WTC11 (cell line): ENCODE measurements around the gene TMEM225. TPM values are rescaled to one million over a fixed set of nuclear protein-coding genes. Genes with fewer than 3 reads are reported as not detected.

Experiments used
- ATAC-seq: fragments of 200-7000 bp; cut with Tn5 transposase; 2 replicates; pipeline ENCODE4 v1.10.0; 2021; ENCODE audit warnings: mild to moderate bottlenecking, moderate library complexity
- Bru-seq: library from RNA; stranded (reverse); fragments of 400-500 nt; gene quantifications from one replicate; lab custom pipeline; 2021; lab: Mats Ljungman, UMichigan
- CTCF ChIA-PET: fragments of 300-600 bp; sonication (Branson Sonifier 250); formaldehyde crosslinking; loops from one replicate; lab custom pipeline; 2021; ENCODE audit warnings: antibody characterized with exemption; lab: Charles Lee
- POLR2A ChIA-PET: fragments of 350-600 bp; sonication (Branson Sonifier 250); formaldehyde crosslinking; loops from one replicate; lab custom pipeline; 2021; ENCODE audit warnings: antibody characterized with exemption; lab: Charles Lee
- DNase-seq: peaks from one replicate; pipeline ENCODE4 v3.0.0; 2021; ENCODE audit warnings: low spot score
- H3K27ac Mint-ChIP-seq: 2 replicates; pipeline ENCODE4 v1.8.0; 2021; ENCODE audit warnings: mixed read lengths
- H3K27me3 Mint-ChIP-seq: 2 replicates; pipeline ENCODE4 v1.8.0; 2021; ENCODE audit warnings: low read depth, mild to moderate bottlenecking, moderate library complexity, mixed read lengths
- H3K36me3 Mint-ChIP-seq: 2 replicates; pipeline ENCODE4 v1.8.0; 2021; ENCODE audit warnings: mixed read lengths
- H3K4me1 Mint-ChIP-seq: 2 replicates; pipeline ENCODE4 v1.8.0; 2022; ENCODE audit warnings: mixed read lengths
- H3K4me3 Mint-ChIP-seq: 2 replicates; pipeline ENCODE4 v1.8.0; 2021; ENCODE audit warnings: mild to moderate bottlenecking, moderate library complexity, mixed read lengths
- H3K9me3 Mint-ChIP-seq: 2 replicates; pipeline ENCODE4 v1.8.0; 2021; ENCODE audit warnings: mixed read lengths
- CREM ChIP-seq: sonication (generic); formaldehyde crosslinking; IDR thresholded peaks from 2 replicates; pipeline ENCODE4 v1.8.1; 2022; ENCODE audit warnings: mild to moderate bottlenecking, missing genetic modification reagents, moderate library complexity
- ELF4 ChIP-seq: sonication (generic); formaldehyde crosslinking; IDR thresholded peaks from 2 replicates; pipeline ENCODE4 v1.8.1; 2022; ENCODE audit warnings: low read depth, mild to moderate bottlenecking, moderate library complexity, missing genetic modification reagents
- EMX1 ChIP-seq: fragments of 250-450 bp; sonication (Bioruptor Pico); IDR thresholded peaks from 2 replicates; pipeline ENCODE4 v1.8.0; 2021; ENCODE audit warnings: mild to moderate bottlenecking
- ESRRA ChIP-seq: sonication (generic); formaldehyde crosslinking; IDR thresholded peaks from 2 replicates; pipeline ENCODE4 v1.8.1; 2022; ENCODE audit warnings: mild to moderate bottlenecking, missing genetic modification reagents, borderline replicate concordance
- JAZF1 ChIP-seq: fragments of 250-450 bp; sonication (Bioruptor Pico); IDR thresholded peaks from 2 replicates; pipeline ENCODE4 v1.9.0; 2021; ENCODE audit warnings: moderate library complexity, mild to moderate bottlenecking, inconsistent platforms
- NFATC4 ChIP-seq: fragments of 250-450 bp; sonication (Bioruptor Pico); IDR thresholded peaks from 2 replicates; pipeline ENCODE4 v1.9.0; 2021; ENCODE audit warnings: mild to moderate bottlenecking
- NFYB ChIP-seq: sonication (generic); formaldehyde crosslinking; conservative IDR thresholded peaks from 2 replicates; pipeline ENCODE4 v1.8.0; 2022; ENCODE audit warnings: low read depth, missing genetic modification reagents
- PRRX2 ChIP-seq: fragments of 250-450 bp; sonication (Bioruptor Pico); IDR thresholded peaks from 2 replicates; pipeline ENCODE4 v1.8.0; 2021; ENCODE audit warnings: mild to moderate bottlenecking
- TEAD1 ChIP-seq: sonication (generic); formaldehyde crosslinking; IDR thresholded peaks from 2 replicates; pipeline ENCODE4 v1.8.0; 2022; ENCODE audit warnings: mild to moderate bottlenecking, missing genetic modification reagents
- ZBTB21 ChIP-seq: sonication (generic); formaldehyde crosslinking; IDR thresholded peaks from 2 replicates; pipeline ENCODE4 v1.8.1; 2023; ENCODE audit warnings: mild to moderate bottlenecking, missing genetic modification reagents, borderline replicate concordance
- ZNF232 ChIP-seq: sonication (generic); formaldehyde crosslinking; IDR thresholded peaks from 2 replicates; pipeline ENCODE4 v1.8.0; 2022; ENCODE audit warnings: mild to moderate bottlenecking, missing genetic modification reagents
- ZNF263 ChIP-seq: sonication (generic); formaldehyde crosslinking; IDR thresholded peaks from 2 replicates; pipeline ENCODE4 v1.8.1; 2022; ENCODE audit warnings: low read depth, mild to moderate bottlenecking, moderate library complexity, missing genetic modification reagents
- ZNF317 ChIP-seq: sonication (generic); formaldehyde crosslinking; IDR thresholded peaks from 2 replicates; pipeline ENCODE4 v1.8.1; 2023; ENCODE audit warnings: low read depth, mild to moderate bottlenecking, moderate library complexity, missing genetic modification reagents, borderline replicate concordance
- long read RNA-seq, 3 experiments: library from RNA in 1 of 3; library from capped mRNA in 1 of 3; library from polyadenylated mRNA in 1 of 3; unstranded in 2 of 3; stranded (forward) in 1 of 3; transcript quantifications; one replicate each; pipeline ENCODE4 v2.0.0, GENCODE V29; 2021
- total RNA-seq: library from RNA; stranded (reverse); gene quantifications from 3 replicates; pipeline ENCODE4 v1.2.3, GENCODE V29; 2021
- TF ChIP-seq, protein P1 (sequence below): fragments of 200-600 bp; IDR thresholded peaks from 2 replicates; pipeline ENCODE4 v1.8.0; 2022; ENCODE audit warnings: antibody characterized with exemption
- TF ChIP-seq, protein P2 (sequence below): sonication (generic); formaldehyde crosslinking; IDR thresholded peaks from 2 replicates; pipeline ENCODE4 v1.8.1; 2022; ENCODE audit warnings: mild to moderate bottlenecking, moderate library complexity, missing genetic modification reagents
- TF ChIP-seq, protein P3 (sequence below): fragments of 250-450 bp; sonication (Bioruptor Pico); IDR thresholded peaks from 2 replicates; pipeline ENCODE4 v1.9.0; 2021; ENCODE audit warnings: mild to moderate bottlenecking
- TF ChIP-seq, protein P4 (sequence below): fragments of 250-450 bp; sonication (Bioruptor Pico); IDR thresholded peaks from 2 replicates; pipeline ENCODE4 v1.8.0; 2021; ENCODE audit warnings: mild to moderate bottlenecking
- TF ChIP-seq, protein P5 (sequence below): sonication (generic); formaldehyde crosslinking; IDR thresholded peaks from 2 replicates; pipeline ENCODE4 v1.8.1; 2022; ENCODE audit warnings: low read depth, mild to moderate bottlenecking, moderate library complexity, missing genetic modification reagents, borderline replicate concordance
- TF ChIP-seq, protein P6 (sequence below): fragments of 250-450 bp; sonication (Bioruptor Pico); IDR thresholded peaks from 2 replicates; pipeline ENCODE4 v1.9.0; 2021; ENCODE audit warnings: mild to moderate bottlenecking
- TF ChIP-seq, protein P7 (sequence below): sonication (generic); formaldehyde crosslinking; conservative IDR thresholded peaks from 2 replicates; pipeline ENCODE4 v1.8.1; 2023; ENCODE audit warnings: mild to moderate bottlenecking, low read depth, missing genetic modification reagents, moderate library complexity

Gene TMEM225, protein sequence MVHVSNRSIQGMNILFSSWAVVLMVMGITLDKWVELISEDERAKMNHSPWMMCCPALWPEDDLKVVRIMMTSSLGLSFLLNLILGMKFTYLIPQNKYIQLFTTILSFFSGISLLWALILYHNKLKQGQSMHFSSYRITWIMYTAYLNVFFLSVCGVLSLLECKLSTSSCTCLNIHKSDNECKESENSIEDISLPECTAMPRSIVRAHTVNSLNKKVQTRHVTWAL
- total RNA-seq (not detected in 3 replicates), Bru-seq, nascent RNA (not detected)
- long read RNA-seq, experiment 1, partial matches to known transcripts, result 0 of 1 reads
- long read RNA-seq, experiment 1, other reads (novel, unspliced or antisense), result 1 of 1 reads
- long read RNA-seq, experiment 2, result 0 reads
- long read RNA-seq, experiment 3, result 0 reads

DNA sequence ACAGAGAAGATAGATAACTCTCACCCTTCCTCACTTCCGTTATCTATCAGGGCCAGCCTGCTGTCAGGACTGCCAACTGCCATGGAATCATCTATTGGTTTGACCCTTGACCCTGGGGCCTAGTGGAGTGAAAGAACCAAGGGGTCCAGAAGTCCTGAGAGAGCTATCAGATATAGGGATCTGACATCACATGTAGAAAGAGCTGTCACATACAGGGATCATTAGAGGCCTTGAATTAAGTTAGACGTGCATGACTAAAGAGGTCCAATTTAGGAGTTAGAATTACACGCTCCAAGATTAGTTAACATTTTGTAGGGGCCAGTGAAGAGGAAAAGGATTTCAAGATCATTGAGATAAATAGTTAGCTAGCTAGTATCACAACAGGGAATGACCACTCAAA lies at the start of gene TMEM225:
TMEM225 (minus strand) TSS at position 101 of the 400 bp plus-strand sequence. CDS start 245 bp downstream, outside the sequence.
- TF ChIP-seq, protein P1, sequence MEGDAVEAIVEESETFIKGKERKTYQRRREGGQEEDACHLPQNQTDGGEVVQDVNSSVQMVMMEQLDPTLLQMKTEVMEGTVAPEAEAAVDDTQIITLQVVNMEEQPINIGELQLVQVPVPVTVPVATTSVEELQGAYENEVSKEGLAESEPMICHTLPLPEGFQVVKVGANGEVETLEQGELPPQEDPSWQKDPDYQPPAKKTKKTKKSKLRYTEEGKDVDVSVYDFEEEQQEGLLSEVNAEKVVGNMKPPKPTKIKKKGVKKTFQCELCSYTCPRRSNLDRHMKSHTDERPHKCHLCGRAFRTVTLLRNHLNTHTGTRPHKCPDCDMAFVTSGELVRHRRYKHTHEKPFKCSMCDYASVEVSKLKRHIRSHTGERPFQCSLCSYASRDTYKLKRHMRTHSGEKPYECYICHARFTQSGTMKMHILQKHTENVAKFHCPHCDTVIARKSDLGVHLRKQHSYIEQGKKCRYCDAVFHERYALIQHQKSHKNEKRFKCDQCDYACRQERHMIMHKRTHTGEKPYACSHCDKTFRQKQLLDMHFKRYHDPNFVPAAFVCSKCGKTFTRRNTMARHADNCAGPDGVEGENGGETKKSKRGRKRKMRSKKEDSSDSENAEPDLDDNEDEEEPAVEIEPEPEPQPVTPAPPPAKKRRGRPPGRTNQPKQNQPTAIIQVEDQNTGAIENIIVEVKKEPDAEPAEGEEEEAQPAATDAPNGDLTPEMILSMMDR, result no peak
- TF ChIP-seq, protein P2, sequence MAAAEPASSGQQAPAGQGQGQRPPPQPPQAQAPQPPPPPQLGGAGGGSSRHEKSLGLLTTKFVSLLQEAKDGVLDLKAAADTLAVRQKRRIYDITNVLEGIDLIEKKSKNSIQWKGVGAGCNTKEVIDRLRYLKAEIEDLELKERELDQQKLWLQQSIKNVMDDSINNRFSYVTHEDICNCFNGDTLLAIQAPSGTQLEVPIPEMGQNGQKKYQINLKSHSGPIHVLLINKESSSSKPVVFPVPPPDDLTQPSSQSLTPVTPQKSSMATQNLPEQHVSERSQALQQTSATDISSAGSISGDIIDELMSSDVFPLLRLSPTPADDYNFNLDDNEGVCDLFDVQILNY, result no peak
- TF ChIP-seq, protein P3, sequence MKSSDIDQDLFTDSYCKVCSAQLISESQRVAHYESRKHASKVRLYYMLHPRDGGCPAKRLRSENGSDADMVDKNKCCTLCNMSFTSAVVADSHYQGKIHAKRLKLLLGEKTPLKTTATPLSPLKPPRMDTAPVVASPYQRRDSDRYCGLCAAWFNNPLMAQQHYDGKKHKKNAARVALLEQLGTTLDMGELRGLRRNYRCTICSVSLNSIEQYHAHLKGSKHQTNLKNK (CRISPR knock-in tag), result no peak
- no peak for TF ChIP-seq ZNF232
- TF ChIP-seq, protein P4, sequence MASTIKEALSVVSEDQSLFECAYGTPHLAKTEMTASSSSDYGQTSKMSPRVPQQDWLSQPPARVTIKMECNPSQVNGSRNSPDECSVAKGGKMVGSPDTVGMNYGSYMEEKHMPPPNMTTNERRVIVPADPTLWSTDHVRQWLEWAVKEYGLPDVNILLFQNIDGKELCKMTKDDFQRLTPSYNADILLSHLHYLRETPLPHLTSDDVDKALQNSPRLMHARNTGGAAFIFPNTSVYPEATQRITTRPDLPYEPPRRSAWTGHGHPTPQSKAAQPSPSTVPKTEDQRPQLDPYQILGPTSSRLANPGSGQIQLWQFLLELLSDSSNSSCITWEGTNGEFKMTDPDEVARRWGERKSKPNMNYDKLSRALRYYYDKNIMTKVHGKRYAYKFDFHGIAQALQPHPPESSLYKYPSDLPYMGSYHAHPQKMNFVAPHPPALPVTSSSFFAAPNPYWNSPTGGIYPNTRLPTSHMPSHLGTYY, result no peak
- TF ChIP-seq CREM (CRISPR knock-in tag), result no peak
- no peak for TF ChIP-seq PRRX2
- no peak for TF ChIP-seq ZNF263 (CRISPR knock-in tag)
- TF ChIP-seq ESRRA, result no peak
- TF ChIP-seq NFYB, result no peak
- TF ChIP-seq, protein P5, sequence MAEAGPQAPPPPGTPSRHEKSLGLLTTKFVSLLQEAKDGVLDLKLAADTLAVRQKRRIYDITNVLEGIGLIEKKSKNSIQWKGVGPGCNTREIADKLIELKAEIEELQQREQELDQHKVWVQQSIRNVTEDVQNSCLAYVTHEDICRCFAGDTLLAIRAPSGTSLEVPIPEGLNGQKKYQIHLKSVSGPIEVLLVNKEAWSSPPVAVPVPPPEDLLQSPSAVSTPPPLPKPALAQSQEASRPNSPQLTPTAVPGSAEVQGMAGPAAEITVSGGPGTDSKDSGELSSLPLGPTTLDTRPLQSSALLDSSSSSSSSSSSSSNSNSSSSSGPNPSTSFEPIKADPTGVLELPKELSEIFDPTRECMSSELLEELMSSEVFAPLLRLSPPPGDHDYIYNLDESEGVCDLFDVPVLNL (CRISPR knock-in tag), result no peak
- no peak for TF ChIP-seq ZNF317 (CRISPR knock-in tag)
- TF ChIP-seq TEAD1, result no peak
- TF ChIP-seq, protein P6, sequence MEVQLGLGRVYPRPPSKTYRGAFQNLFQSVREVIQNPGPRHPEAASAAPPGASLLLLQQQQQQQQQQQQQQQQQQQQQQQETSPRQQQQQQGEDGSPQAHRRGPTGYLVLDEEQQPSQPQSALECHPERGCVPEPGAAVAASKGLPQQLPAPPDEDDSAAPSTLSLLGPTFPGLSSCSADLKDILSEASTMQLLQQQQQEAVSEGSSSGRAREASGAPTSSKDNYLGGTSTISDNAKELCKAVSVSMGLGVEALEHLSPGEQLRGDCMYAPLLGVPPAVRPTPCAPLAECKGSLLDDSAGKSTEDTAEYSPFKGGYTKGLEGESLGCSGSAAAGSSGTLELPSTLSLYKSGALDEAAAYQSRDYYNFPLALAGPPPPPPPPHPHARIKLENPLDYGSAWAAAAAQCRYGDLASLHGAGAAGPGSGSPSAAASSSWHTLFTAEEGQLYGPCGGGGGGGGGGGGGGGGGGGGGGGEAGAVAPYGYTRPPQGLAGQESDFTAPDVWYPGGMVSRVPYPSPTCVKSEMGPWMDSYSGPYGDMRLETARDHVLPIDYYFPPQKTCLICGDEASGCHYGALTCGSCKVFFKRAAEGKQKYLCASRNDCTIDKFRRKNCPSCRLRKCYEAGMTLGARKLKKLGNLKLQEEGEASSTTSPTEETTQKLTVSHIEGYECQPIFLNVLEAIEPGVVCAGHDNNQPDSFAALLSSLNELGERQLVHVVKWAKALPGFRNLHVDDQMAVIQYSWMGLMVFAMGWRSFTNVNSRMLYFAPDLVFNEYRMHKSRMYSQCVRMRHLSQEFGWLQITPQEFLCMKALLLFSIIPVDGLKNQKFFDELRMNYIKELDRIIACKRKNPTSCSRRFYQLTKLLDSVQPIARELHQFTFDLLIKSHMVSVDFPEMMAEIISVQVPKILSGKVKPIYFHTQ (CRISPR knock-in tag), result no peak
- no peak for TF ChIP-seq JAZF1
- TF ChIP-seq ZBTB21 (CRISPR knock-in tag), result no peak
- no peak for TF ChIP-seq NFATC4
- no peak for TF ChIP-seq EMX1
- no peak for TF ChIP-seq ELF4 (CRISPR knock-in tag)
- TF ChIP-seq, protein P7, sequence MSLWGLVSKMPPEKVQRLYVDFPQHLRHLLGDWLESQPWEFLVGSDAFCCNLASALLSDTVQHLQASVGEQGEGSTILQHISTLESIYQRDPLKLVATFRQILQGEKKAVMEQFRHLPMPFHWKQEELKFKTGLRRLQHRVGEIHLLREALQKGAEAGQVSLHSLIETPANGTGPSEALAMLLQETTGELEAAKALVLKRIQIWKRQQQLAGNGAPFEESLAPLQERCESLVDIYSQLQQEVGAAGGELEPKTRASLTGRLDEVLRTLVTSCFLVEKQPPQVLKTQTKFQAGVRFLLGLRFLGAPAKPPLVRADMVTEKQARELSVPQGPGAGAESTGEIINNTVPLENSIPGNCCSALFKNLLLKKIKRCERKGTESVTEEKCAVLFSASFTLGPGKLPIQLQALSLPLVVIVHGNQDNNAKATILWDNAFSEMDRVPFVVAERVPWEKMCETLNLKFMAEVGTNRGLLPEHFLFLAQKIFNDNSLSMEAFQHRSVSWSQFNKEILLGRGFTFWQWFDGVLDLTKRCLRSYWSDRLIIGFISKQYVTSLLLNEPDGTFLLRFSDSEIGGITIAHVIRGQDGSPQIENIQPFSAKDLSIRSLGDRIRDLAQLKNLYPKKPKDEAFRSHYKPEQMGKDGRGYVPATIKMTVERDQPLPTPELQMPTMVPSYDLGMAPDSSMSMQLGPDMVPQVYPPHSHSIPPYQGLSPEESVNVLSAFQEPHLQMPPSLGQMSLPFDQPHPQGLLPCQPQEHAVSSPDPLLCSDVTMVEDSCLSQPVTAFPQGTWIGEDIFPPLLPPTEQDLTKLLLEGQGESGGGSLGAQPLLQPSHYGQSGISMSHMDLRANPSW (CRISPR knock-in tag), result no peak
- Mint-ChIP-seq H3K4me1 (no peaks in the 10 kb centered on the region), H3K27me3 (no peaks in the 10 kb centered on the region), H3K9me3 (peaks cover 11% of the 10 kb centered on the region), H3K27ac (no peak within 1 kb of the TSS), H3K36me3 (no peaks in the 10 kb centered on the region), H3K4me3 (no peak within 1 kb of the TSS)
- POLR2A ChIA-PET, result interaction anchor here (0.6 kb wide), 1 partner anchor 72 kb away, joined by 3 read pairs; no protein-coding TSS in a partner anchor
- DNase-seq (no peak), ATAC-seq (no peak)
- CTCF ChIA-PET, result interaction anchor here (0.8 kb wide), 1 partner anchor 183 kb away, joined by 3 read pairs; no protein-coding TSS in a partner anchor
